ENCODE results near the gene ZNF638. TPM values are rescaled to one million over a fixed set of nuclear protein-coding genes. Genes with fewer than 3 reads are reported as not detected.

ZNF638 gene
- total RNA-seq, 4 donors from 2014 or later, result 191 to 233 (median 215) TPM

DNA sequence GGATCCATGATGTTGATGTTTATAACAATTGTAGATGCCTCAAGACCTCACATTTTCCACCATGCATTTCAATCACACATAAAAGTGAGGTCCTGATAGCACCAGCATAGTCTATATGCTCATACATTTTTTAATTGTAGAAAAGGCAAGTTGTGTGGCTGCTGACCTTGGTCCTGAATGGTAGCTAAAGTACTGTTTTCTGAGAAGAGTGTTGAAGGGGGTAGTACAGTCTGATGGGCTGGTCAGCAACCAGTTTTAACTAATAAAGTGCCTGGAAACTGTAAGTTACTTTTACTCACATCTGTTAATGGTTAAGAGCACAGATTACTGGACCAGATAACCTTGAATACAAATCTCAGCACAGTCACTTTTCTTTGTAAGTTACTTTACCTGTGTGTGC is 15.9 kb downstream of the ZNF638 start:
- TF ChIP-seq, protein P1, sequence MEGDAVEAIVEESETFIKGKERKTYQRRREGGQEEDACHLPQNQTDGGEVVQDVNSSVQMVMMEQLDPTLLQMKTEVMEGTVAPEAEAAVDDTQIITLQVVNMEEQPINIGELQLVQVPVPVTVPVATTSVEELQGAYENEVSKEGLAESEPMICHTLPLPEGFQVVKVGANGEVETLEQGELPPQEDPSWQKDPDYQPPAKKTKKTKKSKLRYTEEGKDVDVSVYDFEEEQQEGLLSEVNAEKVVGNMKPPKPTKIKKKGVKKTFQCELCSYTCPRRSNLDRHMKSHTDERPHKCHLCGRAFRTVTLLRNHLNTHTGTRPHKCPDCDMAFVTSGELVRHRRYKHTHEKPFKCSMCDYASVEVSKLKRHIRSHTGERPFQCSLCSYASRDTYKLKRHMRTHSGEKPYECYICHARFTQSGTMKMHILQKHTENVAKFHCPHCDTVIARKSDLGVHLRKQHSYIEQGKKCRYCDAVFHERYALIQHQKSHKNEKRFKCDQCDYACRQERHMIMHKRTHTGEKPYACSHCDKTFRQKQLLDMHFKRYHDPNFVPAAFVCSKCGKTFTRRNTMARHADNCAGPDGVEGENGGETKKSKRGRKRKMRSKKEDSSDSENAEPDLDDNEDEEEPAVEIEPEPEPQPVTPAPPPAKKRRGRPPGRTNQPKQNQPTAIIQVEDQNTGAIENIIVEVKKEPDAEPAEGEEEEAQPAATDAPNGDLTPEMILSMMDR (IDR thresholded peaks at IDR 0.05; ENCODE audit: low read depth), result no peak

DNA sequence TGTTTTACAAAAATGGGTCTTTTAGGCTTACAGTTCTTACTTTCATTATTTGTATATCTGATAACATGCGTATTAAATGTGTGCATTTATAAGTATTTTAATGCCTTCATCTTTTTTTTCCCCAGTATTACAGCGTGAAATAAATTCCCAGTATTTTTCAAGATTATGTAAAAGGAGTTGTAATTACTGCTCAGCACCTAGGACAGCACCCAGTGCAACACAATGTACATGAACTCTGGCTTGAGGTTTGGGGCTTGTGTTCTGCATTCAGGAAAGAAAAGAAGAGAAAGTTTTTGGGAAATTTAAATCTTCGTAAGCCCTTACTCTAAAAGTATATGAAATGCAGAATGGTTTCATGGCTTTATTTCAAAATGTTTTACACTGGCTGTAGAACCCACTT is 16.7 kb downstream of the ZNF638 start:
- TF ChIP-seq, protein P1 (IDR thresholded peaks at IDR 0.05; ENCODE audit: low read depth), result no peak

DNA sequence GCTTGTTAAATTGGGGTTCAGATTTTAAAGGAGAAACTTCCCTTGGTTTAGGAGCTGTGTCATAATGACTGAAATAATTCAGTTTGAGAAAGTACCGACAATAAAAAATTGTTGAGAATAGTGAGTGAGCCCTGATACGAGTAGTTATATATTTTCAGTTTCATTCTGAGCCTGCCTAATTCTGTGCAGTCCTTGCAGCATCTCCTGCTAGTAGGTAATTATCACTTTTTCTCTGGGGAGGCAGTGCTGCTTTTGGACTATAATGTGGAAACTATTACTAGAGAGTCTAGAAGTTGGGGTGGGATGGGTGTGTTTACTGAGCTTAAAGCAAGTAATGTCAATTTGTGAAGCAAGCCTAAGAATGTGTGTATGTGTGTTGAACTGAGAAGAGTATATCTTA is 21.7 kb downstream of the ZNF638 start:
- TF ChIP-seq, protein P1 (IDR thresholded peaks at IDR 0.05; ENCODE audit: low read depth), result no peak

- TF ChIP-seq, protein P1 (IDR thresholded peaks at IDR 0.05; ENCODE audit: low read depth), result no peak
Measured at GRCh38 chr2:71358931-71359671, 27.5 kb downstream of the ZNF638 start.

DNA sequence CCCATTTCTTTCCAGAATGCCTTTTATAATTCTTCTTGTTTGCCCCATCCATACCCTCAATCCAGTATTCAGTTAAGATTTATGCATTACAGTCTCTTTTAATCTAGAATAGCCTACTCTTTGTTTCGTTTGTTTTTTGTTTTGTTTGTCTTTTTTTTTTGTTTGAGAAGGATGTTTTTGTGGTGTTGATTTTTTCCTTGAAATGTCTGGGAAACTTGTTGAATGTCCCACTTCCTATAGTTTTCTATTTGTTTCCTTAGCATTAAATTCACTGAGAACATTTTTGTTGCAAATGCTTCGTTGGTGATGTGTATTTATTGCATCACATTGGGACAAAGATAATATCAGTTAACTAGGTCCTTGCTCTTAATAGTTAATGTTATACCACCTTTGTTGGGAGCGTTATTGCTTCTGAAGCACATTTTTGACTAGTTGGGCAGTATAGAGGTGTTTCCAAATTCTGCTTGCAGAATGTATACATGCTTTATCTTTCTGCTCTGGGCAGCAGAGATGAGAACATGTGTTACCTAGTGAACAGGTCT is 28.9 kb downstream of the ZNF638 start:
- TF ChIP-seq, protein P1 (IDR thresholded peaks at IDR 0.05; ENCODE audit: low read depth), result no peak

DNA sequence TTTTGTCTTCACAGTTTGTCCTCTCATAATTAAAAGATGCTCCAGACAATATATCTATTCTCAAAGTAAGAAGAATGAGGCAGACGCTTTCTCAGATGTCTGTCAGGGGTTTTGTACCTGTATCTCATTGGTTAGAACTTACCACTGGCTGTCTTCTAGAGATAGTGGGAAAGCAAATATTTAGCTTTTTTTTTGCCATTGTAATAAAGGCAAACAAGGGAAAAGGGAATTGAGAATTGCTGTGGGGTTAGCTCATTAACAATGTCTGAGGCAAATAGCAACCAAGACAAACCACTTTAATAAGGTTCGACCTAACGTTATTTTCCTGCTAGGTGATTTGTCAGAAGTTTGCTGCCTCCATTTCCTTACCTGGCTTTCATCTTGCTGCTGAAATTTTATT is 30.0 kb downstream of the ZNF638 start:
- TF ChIP-seq, protein P1 (IDR thresholded peaks at IDR 0.05; ENCODE audit: low read depth), result no peak

DNA sequence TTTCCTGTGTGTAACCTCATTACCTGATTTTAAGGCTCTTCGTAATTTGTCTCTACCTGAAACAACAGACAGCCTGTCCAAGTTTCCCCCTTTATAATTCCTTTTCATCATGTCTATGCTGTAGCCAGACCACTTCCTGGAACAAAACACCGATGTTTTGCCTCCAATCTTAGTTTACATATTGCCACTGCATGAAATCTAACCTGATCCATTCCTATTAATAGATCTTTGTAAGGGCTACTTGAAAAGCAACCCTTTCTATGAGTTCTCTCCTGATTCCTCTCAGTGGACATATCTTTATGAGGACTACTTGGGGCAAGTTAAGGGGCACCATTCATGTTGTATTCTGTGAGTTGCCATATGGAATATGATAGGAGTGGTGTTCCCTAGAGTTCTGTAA is 30.9 kb downstream of the ZNF638 start:
- TF ChIP-seq, protein P1 (IDR thresholded peaks at IDR 0.05; ENCODE audit: low read depth), result no peak

Data from subcutaneous adipose tissue (tissue), 4 donors.